ENCODE data around the gene NMU.

NMU gene

DNA sequence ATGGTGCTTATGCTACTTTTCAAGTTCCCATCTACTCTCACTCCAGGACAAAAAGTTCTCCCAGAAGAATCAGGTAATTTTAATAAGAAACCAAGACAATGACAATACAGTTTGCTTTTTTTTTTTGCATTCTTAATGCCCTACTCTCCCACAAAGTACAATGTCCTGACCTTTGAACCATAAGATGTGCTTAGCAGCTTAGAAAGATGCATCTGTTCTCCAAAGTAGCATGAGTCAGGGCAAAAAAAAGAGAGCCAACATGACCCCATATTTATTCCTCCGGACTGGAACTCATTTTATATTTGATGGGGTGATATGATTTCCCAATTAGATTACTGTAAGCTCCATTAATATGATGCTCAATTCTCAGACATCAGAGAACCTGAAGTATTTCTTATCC lies 27.5 kb downstream of the NMU start:
- TF ChIP-seq, protein P1, sequence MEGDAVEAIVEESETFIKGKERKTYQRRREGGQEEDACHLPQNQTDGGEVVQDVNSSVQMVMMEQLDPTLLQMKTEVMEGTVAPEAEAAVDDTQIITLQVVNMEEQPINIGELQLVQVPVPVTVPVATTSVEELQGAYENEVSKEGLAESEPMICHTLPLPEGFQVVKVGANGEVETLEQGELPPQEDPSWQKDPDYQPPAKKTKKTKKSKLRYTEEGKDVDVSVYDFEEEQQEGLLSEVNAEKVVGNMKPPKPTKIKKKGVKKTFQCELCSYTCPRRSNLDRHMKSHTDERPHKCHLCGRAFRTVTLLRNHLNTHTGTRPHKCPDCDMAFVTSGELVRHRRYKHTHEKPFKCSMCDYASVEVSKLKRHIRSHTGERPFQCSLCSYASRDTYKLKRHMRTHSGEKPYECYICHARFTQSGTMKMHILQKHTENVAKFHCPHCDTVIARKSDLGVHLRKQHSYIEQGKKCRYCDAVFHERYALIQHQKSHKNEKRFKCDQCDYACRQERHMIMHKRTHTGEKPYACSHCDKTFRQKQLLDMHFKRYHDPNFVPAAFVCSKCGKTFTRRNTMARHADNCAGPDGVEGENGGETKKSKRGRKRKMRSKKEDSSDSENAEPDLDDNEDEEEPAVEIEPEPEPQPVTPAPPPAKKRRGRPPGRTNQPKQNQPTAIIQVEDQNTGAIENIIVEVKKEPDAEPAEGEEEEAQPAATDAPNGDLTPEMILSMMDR (IDR thresholded peaks at IDR 0.05): no peak

DNA sequence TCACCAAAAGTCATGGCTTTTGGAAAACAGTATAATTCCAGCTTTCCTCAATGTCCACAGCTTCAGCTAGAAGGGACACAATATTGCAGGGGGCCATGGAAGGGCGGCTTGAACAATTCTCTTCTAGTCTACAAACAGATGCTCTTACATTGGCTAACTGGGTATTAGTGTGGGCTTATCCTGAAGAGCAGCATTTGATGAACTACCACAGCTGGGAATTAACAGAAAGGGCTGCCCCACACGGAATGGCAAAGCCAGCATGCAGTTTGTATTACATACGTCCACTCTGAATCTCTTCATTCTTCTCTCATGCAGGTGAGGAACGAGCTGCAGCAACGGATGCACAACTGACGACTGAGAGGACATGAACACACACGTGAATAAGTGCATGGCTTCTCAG lies 31.1 kb downstream of the NMU start:
- TF ChIP-seq, protein P1 (IDR thresholded peaks at IDR 0.05): no peak

DNA sequence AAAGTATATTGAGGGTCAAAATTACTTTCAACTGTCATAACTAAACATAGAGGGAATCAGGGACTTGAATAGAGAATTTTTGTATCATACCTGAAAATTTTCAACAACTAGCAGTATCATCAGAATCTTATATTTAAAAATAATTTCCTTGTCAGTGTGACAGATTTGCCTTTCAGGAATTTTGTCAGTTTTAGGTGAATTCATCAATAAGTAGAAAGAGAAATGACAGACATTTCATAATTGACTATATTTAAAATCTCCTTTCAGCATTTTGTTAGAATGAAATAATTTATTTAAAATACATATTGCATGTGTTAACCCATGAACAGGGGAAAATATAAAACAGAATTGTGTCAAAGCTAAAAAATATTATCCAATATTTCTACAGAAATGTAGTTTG lies 35.5 kb downstream of the NMU start:
- TF ChIP-seq, protein P1 (IDR thresholded peaks at IDR 0.05): no peak

DNA sequence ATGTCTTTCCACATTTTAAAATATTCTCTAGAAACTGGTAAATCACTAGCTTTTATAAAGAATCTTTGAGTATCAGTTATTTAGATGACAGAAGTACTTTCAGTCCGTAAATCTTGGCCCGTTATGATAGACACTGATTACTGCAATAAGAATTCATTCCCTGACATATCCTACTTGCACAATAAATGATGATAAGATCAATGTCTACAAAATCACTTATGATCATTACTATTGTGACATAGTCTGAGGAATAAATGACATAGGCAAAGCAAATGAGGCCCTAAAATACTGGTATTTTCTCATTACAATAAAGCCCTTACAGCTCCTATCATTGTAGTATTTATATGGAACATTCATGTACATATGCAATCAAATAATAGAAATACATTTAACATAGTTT lies 37.5 kb downstream of the NMU start:
- TF ChIP-seq, protein P1 (IDR thresholded peaks at IDR 0.05): no peak

DNA sequence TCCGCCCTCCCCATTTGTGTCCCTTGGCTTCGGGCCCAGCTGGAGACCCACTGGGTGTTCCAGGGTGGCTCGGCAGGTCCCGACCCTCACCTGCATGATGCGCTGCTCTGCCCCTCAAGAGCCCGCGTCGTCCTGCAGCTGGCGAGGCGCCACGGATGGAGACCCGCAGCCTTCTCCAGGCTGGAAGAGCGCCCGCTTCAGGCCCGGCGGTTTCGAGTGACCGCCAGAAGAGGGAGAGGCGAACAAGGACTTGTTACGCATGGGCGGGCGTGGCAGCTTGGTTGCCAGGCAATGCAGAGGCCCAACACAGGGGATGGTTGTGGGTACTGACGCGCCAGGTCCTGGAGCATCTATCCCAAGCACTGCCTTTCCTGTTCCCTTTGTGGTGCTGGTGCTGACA lies 44.1 kb downstream of the NMU start, which contains the start of gene PDCL2:
Gene PDCL2 (minus strand): TSS at position 232 of the 400 bp plus-strand sequence. CDS start 136 bp downstream, at position 96.
- TF ChIP-seq, protein P1 (IDR thresholded peaks at IDR 0.05): no peak

DNA sequence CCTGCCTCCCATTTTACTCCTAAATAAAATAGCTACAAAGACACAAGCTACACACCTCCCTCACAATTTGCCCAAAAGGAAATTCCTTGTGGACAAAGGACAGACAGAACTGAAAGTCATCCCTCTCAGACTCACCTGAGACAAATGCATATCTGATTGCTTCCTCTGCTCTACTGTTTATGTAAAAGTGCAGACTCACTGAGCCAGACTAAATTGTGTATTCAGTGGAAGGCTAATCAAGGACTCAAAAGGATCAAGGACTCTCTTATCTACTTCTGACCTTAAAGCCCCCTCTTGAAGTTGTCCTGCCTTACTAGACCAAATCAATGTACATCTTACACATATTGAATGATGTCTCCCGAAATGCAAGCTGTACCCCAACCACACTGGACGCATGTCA lies 47.9 kb downstream of the NMU start:
- TF ChIP-seq, protein P1 (IDR thresholded peaks at IDR 0.05): no peak

DNA sequence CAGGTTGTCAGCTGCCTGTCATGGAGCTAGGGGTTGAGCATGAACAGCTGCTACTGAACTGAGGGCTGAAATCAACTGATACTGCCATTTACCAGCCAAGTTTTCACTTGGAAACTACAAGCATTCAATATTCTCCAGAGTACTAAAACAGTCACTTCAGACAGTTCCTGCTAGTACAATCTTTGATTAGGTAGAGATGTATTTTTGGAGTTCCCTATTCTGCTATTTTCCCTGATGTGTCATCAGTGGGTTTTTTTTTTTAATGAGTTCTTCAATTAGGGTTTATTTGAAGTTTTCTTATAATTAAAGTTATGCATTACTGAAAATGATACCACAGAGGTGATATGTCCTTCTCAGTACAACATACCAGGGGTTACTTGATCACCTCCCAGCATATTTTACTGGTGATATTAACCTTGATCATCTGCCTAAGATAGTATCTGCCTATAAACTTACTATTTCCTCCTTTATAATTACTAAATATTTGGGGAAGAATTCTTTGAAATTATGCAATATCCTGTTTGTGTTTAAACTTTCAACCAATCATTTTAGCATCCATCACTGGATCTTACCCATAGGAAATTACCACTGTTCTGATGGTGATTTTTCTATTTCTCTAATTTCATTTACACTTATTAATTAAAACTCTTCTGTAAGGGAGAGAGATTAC lies 57.6 kb downstream of the NMU start:
- TF ChIP-seq, protein P1 (IDR thresholded peaks at IDR 0.05): no peak

DNA sequence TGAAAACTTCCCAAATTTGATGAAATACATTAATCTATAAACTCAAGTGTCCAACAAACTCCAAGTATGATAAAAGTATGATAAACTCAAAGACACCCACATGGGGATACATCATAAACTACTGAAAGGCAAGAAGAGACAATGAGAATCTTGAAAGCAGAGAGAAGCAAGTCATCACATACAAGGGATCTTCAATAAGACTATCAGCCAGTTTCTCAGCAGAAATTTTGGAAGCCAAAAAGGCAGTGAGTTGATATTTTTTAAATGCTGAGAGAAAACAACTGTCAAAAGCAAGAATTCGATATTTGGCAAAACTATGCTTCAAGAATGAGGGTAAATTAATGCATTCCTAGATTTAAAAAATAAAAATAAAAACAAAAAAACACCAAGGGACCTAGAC lies 60.6 kb downstream of the NMU start:
- TF ChIP-seq, protein P1 (IDR thresholded peaks at IDR 0.05): no peak
